Stimulated activated CD8-positive, alpha-beta memory T cell treated with anti-CD3 and anti-CD28 coated beads, Interleukin-12 subunit alpha, Interleukin-12 subunit beta, amount 100 ng/mL, for 24 hours (primary cell): ENCODE results near the gene UQCC5.

ENCODE experiments used
- DNase-seq: peaks from one replicate; pipeline ENCODE4 v3.0.0-alpha.2; 2020; ENCODE audit errors: extremely low read depth

The UQCC5 gene

GRCh38 chr3:52534281-52535183 is 1.9 kb upstream of the UQCC5 start:
- DNase-seq, result no peak

GRCh38 chr3:52535411-52536111 is 844 bp upstream of the UQCC5 start:
- no peak for DNase-seq

- DNase-seq, result no peak
These were observed 365 bp upstream of the UQCC5 start for GRCh38 chr3:52536112-52536368.

GRCh38 chr3:52537165-52537620 is 788 bp downstream of the UQCC5 start:
- no peak for DNase-seq

- DNase-seq, result no peak
These were observed 1.5 kb downstream of the UQCC5 start for GRCh38 chr3:52537726-52538421.

- DNase-seq, result no peak
These were observed 2.7 kb downstream of the UQCC5 start for GRCh38 chr3:52539010-52539653.

GRCh38 chr3:52541050-52541449 is 4.6 kb downstream of the UQCC5 start:
- no peak for DNase-seq

GRCh38 chr3:52544937-52545336 is 8.5 kb downstream of the UQCC5 start:
- no peak for DNase-seq

GRCh38 chr3:52546111-52546901 is 9.9 kb downstream of the UQCC5 start:
- no peak for DNase-seq

DNA sequence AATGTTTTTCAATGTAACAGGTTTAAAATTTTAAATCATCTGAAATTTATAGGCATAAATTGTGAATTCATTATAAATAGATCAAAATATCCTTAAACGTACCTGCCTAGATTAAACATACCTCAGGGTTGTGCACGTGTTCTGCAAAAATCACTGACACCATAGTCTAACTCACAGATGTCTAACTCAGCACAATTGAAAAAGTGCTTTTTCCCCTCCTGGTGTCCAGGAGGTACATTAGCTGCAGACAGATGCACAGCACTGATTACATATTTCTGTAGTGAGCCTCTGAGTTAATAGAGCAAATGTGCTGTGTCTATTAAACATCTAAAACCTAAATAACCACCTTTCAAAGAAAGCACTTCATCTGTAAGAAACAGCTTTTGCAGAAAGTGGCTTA is 10.7 kb downstream of the UQCC5 start:
- DNase-seq, result no peak

GRCh38 chr3:52551118-52551517 is 14.7 kb downstream of the UQCC5 start:
- no peak for DNase-seq

DNA sequence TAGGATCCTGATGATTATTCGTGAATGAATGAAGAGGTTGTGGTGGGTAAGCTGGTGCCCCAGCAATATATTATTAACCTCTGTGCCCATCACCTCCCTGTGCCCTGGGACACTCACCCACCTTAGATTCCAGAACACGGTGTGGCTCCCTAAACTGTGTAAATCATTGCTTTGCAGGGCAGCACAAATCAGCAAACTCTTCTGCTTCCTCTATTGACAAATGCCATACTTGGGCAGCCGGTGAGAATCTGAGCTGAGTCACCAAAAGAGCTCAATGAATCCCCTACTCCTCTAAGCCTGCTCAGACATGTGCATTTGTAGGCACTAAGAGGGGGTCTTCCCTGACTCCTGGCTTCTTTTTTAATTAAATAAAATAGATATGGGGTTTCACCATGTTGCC is 15.7 kb downstream of the UQCC5 start:
- DNase-seq, result no peak

- DNase-seq, result no peak
These were observed 17.8 kb downstream of the UQCC5 start for GRCh38 chr3:52554026-52554755.

- DNase-seq, result no peak
These were observed 18.7 kb downstream of the UQCC5 start for GRCh38 chr3:52555056-52555455.

DNA sequence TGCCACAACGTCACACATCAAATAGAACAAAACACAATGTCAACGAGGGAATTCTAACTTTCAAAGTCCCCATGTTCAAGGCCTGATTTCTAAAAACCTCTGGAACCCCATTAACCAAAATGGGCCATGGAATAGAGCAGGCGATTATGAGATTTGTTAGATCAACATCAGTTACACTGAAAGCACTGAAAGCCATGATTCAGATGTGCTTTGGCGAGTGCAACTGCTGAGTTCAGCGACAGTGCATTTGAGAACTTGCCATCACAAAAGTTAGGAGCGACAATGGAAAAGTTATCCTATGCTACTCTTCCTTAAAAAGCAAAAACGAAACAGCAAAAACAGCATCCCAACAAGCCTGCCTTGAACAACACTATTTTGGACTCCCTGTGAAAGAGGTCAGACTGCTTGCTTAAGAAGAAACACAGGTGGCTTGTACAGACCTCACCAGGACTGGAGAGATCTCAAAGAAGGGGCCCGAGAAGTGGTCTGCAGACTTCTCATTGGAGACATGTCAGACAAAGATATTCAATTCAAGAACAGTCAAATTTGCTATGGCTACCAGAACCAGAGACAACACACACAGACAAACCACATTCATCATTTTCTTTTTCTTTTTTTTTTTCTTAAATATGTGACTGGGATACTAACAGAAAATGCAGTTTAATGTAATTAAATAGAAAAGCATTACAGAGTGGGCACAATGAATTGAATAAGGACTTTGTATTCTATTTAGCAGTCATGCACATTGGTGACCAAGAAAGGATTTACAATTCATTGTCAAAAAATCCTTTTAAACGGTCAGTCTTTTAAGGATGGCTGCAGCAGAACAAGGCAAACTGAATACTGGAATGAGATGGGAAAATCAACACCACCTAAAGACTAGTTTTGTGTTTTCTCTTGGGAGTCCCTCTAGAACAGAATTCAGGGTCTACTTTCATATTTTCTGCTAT is 20.9 kb downstream of the UQCC5 start:
- no peak for DNase-seq

DNA sequence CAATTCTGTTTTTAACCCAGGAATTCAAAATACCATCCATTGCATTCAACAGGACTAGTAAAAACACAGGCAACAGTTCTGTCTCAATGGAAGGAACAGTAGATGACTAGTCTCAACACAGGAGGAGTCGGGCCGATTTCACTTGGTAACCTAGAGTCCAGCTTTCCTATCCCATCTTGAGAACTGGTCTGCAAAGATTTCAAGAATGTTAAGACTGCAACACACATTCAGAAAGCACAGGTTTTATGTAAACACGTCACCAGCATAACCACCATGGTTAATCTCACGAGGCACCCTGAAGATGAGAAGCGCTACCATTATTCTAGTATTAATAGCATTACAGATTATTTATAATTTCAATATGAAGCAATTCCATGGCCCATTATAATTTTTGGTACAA is 22.0 kb downstream of the UQCC5 start:
- DNase-seq, result no peak

DNA sequence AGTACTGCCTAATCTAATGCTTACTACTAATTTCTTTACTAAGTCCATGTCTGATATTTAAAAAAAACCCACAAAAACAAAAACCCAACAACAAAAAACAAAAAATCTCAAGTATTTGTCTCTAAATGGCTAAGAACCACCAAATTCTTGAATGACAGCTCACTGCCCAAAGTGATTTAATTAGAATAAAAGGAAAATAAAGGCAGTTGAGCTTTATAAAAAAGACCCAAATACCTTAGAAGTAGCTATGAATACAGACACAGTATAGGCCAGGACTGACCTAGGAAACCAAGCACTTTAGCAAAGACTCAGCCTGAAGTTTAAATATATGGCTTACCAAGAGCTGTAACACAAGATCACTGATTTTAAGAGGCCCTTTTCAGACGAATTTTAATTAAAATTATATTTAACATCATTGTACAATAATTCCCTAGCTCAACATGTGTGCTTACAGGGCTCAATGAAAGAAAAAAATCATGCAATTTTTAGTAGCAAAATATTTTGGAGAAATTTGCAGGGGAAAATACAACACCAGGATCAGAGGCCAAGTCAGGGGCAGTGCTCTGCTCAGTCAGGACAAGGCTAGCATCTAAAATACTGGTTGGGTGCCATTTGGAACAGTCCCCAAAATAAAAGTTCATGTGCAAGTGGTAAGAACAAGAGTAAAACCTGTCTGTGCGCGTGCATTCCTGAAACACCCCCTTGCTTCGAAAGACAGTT is 24.8 kb downstream of the UQCC5 start:
- DNase-seq, result no peak

- DNase-seq, result no peak
These were observed 27.6 kb downstream of the UQCC5 start for GRCh38 chr3:52563984-52564383.

DNA sequence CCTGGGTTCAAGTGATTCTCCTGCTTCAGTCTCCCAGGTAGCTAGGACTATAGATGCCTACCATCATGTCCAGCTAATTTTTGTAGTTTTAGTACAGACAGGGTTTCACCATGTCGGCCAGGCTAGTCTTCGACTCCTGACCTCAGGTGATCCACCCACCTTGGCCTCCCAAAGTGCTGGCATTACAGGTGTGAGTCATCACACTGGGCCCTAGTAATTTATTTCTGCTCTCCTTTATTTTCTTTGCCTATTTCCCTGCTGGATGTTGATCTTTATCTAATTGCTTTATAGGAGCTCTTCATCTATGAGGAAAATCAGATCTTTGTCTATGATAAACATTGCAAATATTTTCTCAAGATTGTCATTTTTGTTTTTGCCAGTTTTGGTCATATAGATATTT is 31.7 kb downstream of the UQCC5 start:
- DNase-seq, result no peak
